Endothelial cell of umbilical vein (primary cell): Measurements from ENCODE around the gene NT5C3A. TPM values are rescaled to one million over a fixed set of nuclear protein-coding genes. Genes with fewer than 3 reads are reported as not detected.
"Not testable (repeated sequence)": the region's sequence is repeated elsewhere in the genome, so short reads cannot be mapped to it uniquely, and the experiment has no call there.

ENCODE experiments used
- BruUV-seq: library from RNA; stranded (reverse); fragments of 400-500 nt; replicated peaks from 2 replicates; lab custom pipeline; 2021; lab: Mats Ljungman, UMichigan
- CTCF ChIA-PET: fragments of 300-600, 350-600 bp; sonication (Branson Sonifier 250); formaldehyde crosslinking; loops from one replicate; lab custom pipeline; 2021; ENCODE audit warnings: antibody characterized with exemption, inconsistent platforms; lab: Charles Lee
- POLR2A ChIA-PET: fragments of 300-600, 350-600 bp; sonication (Branson Sonifier 250); formaldehyde crosslinking; loops from one replicate; lab custom pipeline; 2021; ENCODE audit warnings: antibody characterized with exemption, inconsistent platforms; lab: Charles Lee
- DNase-seq: peaks from one replicate; pipeline ENCODE4 v3.0.0-alpha.2; 2011; ENCODE audit warnings: low read depth, low spot score
- FAIRE-seq: peaks from 2 replicates; lab custom pipeline; 2011; peaks lifted over from hg19 to GRCh38; lab: Jason Lieb, UNC
- H2AFZ ChIP-seq: 2 replicates; pipeline ENCODE4 v1.6.0; 2012; ENCODE audit warnings: low read depth, low read length, control low read depth, inconsistent platforms
- H3K27ac ChIP-seq: 2 replicates; pipeline ENCODE4 v1.5.1; 2011; ENCODE audit warnings: low read depth, mild to moderate bottlenecking, control low read depth, low read length, moderate library complexity; ENCODE audit not compliant: insufficient read depth
- H3K27me3 ChIP-seq, 2 experiments: 2 replicates each; pipeline versions ENCODE4 v1.6.0 to v1.6.1; 2011; ENCODE audit warnings: low read length in 2 of 2, mixed read lengths in 1 of 2; ENCODE audit not compliant: control insufficient read depth in 2 of 2, insufficient read depth in 2 of 2
- H3K36me3 ChIP-seq, 2 experiments: 2 replicates in 1 of 2; 3 replicates in 1 of 2; pipeline ENCODE4 v1.5.1; 2011; ENCODE audit warnings: low read length in 2 of 2, mild to moderate bottlenecking in 1 of 2, moderate library complexity in 1 of 2; ENCODE audit not compliant: control insufficient read depth in 2 of 2, insufficient read depth in 2 of 2; ENCODE audit errors: extremely low read depth in 1 of 2
- H3K4me1 ChIP-seq: 3 replicates; pipeline ENCODE4 v1.5.1; 2011; ENCODE audit warnings: mild to moderate bottlenecking, low read length; ENCODE audit not compliant: control insufficient read depth, insufficient read depth; ENCODE audit errors: extremely low read depth
- H3K4me2 ChIP-seq: 2 replicates; pipeline ENCODE4 v1.6.1; 2011; ENCODE audit warnings: low read length, control low read depth, mixed read lengths; ENCODE audit not compliant: insufficient read depth
- H3K4me3 ChIP-seq, 3 experiments: fragments of 200-600 bp in 1 of 3; sonication (generic), shearing (Covaris generic) in 1 of 3; replicated peaks in 1 of 3; 2 replicates each; pipeline ENCODE4 v1.5.1; 2011 to 2016; ENCODE audit warnings: control low read depth in 3 of 3, low read length in 3 of 3, mild to moderate bottlenecking in 2 of 3, inconsistent platforms in 1 of 3, low read depth in 1 of 3, moderate library complexity in 1 of 3; ENCODE audit not compliant: insufficient read depth in 1 of 3
- H3K79me2 ChIP-seq: 2 replicates; pipeline ENCODE4 v1.6.0; 2012; ENCODE audit warnings: low read length, inconsistent platforms; ENCODE audit not compliant: control insufficient read depth, insufficient read depth
- H3K9ac ChIP-seq: replicated peaks from 2 replicates; pipeline ENCODE3; 2011; ENCODE audit warnings: low read length, control low read depth; ENCODE audit not compliant: insufficient read depth; ENCODE audit errors: extremely low read depth
- H3K9me1 ChIP-seq: replicated peaks from 3 replicates; pipeline ENCODE4 v1.6.0; 2011; ENCODE audit warnings: mild to moderate bottlenecking, low read length; ENCODE audit not compliant: control insufficient read depth, insufficient read depth; ENCODE audit errors: extremely low read depth
- H3K9me3 ChIP-seq: replicated peaks from 2 replicates; pipeline ENCODE4 v1.5.1; 2012; ENCODE audit warnings: low read length, inconsistent platforms; ENCODE audit not compliant: control insufficient read depth, insufficient read depth
- H4K20me1 ChIP-seq: replicated peaks from 2 replicates; pipeline ENCODE3; 2011; ENCODE audit warnings: mild to moderate bottlenecking, low read length; ENCODE audit not compliant: control insufficient read depth, insufficient read depth; ENCODE audit errors: extremely low read depth
- POLR2AphosphoS5 ChIP-seq: IDR thresholded peaks from 2 replicates; pipeline ENCODE4 v1.6.1; 2012; ENCODE audit warnings: low read depth, mild to moderate bottlenecking, control low read depth, low read length, moderate library complexity; ENCODE audit not compliant: insufficient read depth
- dilution Hi-C: fragments of 300-500 bp; cut with MboI; formaldehyde crosslinking; loops from one replicate; pipeline ENCODE4 v1.15.0; 2019; ENCODE audit warnings: low sequenced_read_pairs; ENCODE audit not compliant: extremely low pct_ligation_motif_present
- intact Hi-C: fragments of 100-400 bp; cut with micrococcal nuclease; formaldehyde crosslinking; loops from one replicate; pipeline ENCODE4 v1.10.0; 2022
- polyA plus RNA-seq, 4 experiments: library from polyadenylated mRNA; depleted of rRNA in 3 of 4; stranded (reverse) in 3 of 4; unstranded in 1 of 4; fragments of >200 nt; gene quantifications; 2 replicates each; pipeline versions ENCODE4 v1.2.1 to v1.2.3, GENCODE V29; 2011 to 2012; ENCODE audit warnings: missing spikeins in 1 of 4
- total RNA-seq: library from RNA; stranded (reverse); gene quantifications from 2 replicates; pipeline ENCODE4 v1.2.3, GENCODE V29; 2021
- TF ChIP-seq, protein P1 (sequence below): IDR thresholded peaks from 2 replicates; pipeline ENCODE4 v1.6.1; 2011; ENCODE audit not compliant: insufficient read depth, insufficient read length

NT5C3A gene
- total and polyA plus RNA-seq, 2 donors (not counting 3 experiments of a cell fraction or from before 2014, with no cell fraction given): 7.1 to 22.6 TPM

DNA sequence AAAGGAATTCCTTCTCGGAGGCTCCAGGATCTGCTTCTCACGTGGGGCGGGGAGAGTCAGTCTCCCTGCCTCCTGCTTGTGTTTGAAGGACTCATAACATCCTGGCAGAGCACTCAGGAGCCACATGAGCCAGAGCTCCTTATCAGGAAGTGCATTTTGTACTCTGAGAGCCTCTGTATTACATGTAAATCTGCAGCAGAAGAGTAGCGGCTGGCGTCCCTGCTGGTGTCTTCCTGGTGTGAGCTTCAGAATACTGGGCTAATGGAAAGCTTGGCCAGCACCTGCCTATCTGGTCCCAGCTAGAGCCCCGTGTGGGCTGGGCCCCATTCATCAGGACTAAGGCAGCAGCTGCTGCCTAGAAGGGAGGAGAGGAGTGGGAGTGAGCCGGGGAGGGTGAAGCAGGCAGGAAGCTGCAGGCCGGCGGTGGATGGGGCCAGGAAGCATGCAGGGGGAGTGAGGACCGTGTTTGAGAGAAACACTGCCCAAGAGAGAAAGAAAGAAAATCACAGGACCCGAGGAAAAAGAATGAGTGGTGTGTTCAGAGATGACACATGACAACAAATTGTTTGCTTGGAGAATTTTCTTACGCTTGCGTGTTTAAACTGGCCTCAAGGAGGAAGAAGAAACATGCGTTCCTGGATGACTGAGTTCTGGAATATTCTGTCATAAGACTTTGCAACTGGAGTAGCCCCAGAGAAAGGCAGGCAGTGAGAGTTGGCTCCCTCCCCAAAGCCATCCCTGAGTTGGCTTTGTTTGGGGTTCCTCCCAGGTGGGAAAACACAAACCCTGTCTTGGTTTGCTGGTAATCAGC, 64.0 kb downstream of the NT5C3A start:
- H3K36me3 ChIP-seq, H3K79me2 ChIP-seq, dilution Hi-C loops, H3K9me3 ChIP-seq, H3K27me3 ChIP-seq, H3K9me1 ChIP-seq, H4K20me1 ChIP-seq, POLR2A ChIA-PET: not testable (repeated sequence)
- H3K4me3 ChIP-seq: peak overlapping the region in 1 of 3 experiments; percentile 17
- TF ChIP-seq, protein P1, sequence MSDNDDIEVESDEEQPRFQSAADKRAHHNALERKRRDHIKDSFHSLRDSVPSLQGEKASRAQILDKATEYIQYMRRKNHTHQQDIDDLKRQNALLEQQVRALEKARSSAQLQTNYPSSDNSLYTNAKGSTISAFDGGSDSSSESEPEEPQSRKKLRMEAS: peak; percentile 62
- TF ChIP-seq POLR2AphosphoS5: peak; percentile 34
- intact Hi-C loops: loop anchor here (2.0 to 5.0 kb wide), 2 partner anchors 40 to 41 kb away; partner anchors contain the start of gene FKBP9
- peak overlapping the region; percentile 47 for H3K4me2 ChIP-seq
- DNase-seq (peak; percentile 88), FAIRE-seq (peak; percentile 98)
- TSS peak; percentile 30 for BruUV-seq
- peak overlapping the region; percentile 16 for H3K9ac ChIP-seq
- peaks cover 17% of the 10 kb centered on the region for H3K4me1 ChIP-seq
- peak overlapping the region; percentile 48 for H2AFZ ChIP-seq
- CTCF ChIA-PET: interaction anchor here (0.6 to 1.0 kb wide), 3 partner anchors 25 to 57 kb away, joined by 3 read pairs; no protein-coding TSS in a partner anchor
- H3K27ac ChIP-seq: peak overlapping the region; percentile 86

- H3K36me3 ChIP-seq: not testable (repeated sequence)
Observed at GRCh38 chr7:32997956-32998355, 64.6 kb downstream of the NT5C3A start.

More at GRCh38 chr7:32997956-32998355, 64.6 kb downstream of the NT5C3A start:
- H3K79me2 ChIP-seq, CTCF ChIA-PET, FAIRE-seq, H3K4me3 ChIP-seq, H3K4me2 ChIP-seq, H3K27me3 ChIP-seq, H3K9me3 ChIP-seq, H3K9me1 ChIP-seq, H3K9ac ChIP-seq, dilution Hi-C loops, POLR2A ChIA-PET, H2AFZ ChIP-seq, H4K20me1 ChIP-seq: not testable (repeated sequence)
- peak overlapping the region; percentile 70 for H3K27ac ChIP-seq
- intact Hi-C loops: loop anchor here (2.0 to 5.0 kb wide), 2 partner anchors 41 kb away; partner anchors contain the start of gene FKBP9
- TSS peak; percentile 43 for BruUV-seq
- H3K4me1 ChIP-seq: peaks cover 17% of the 10 kb centered on the region
- DNase-seq: peak; percentile 32
